Stimulated activated CD8-positive, alpha-beta memory T cell treated with anti-CD3 and anti-CD28 coated beads, Interleukin-12 subunit alpha, Interleukin-12 subunit beta, amount 100 ng/mL, for 4 hours (primary cell): ENCODE results near the gene ZNF827.

Source experiments
- DNase-seq: peaks from one replicate; pipeline ENCODE4 v3.0.0-alpha.2; 2020; ENCODE audit warnings: low read depth

The ZNF827 gene

GRCh38 chr4:145891958-145892357 is 46.7 kb downstream of the ZNF827 start:
- DNase-seq, result no peak

- DNase-seq, result no peak
Observed at GRCh38 chr4:145890689-145891088, 47.9 kb downstream of the ZNF827 start.

- no peak for DNase-seq
Observed at GRCh38 chr4:145888393-145888792, 50.2 kb downstream of the ZNF827 start.

- no peak for DNase-seq
Observed at GRCh38 chr4:145887241-145887991, 51.2 kb downstream of the ZNF827 start.

GRCh38 chr4:145886871-145887240 is 51.8 kb downstream of the ZNF827 start:
- DNase-seq, result no peak

GRCh38 chr4:145885666-145886065 is 53.0 kb downstream of the ZNF827 start:
- no peak for DNase-seq

- DNase-seq, result no peak
Observed at GRCh38 chr4:145884775-145885174, 53.8 kb downstream of the ZNF827 start.

- no peak for DNase-seq
Observed at GRCh38 chr4:145883101-145883694, 55.4 kb downstream of the ZNF827 start.

- DNase-seq, result no peak
Observed at GRCh38 chr4:145882604-145883003, 56.0 kb downstream of the ZNF827 start.

GRCh38 chr4:145881989-145882388 is 56.6 kb downstream of the ZNF827 start:
- DNase-seq, result no peak

- DNase-seq, result no peak
Observed at GRCh38 chr4:145881576-145881975, 57.0 kb downstream of the ZNF827 start.

GRCh38 chr4:145880355-145880960 is 58.2 kb downstream of the ZNF827 start:
- DNase-seq, result no peak

GRCh38 chr4:145879598-145879997 is 59.0 kb downstream of the ZNF827 start:
- DNase-seq, result no peak

- no peak for DNase-seq
Observed at GRCh38 chr4:145878501-145879435, 59.9 kb downstream of the ZNF827 start.

GRCh38 chr4:145876531-145877180 is 62.0 kb downstream of the ZNF827 start:
- DNase-seq, result no peak

- DNase-seq, result no peak
Observed at GRCh38 chr4:145873901-145874300, 64.7 kb downstream of the ZNF827 start.

- no peak for DNase-seq
Observed at GRCh38 chr4:145871209-145871608, 67.4 kb downstream of the ZNF827 start.

- no peak for DNase-seq
Observed at GRCh38 chr4:145870155-145871020, 68.2 kb downstream of the ZNF827 start.

- DNase-seq, result no peak
Observed at GRCh38 chr4:145868637-145869409, 69.8 kb downstream of the ZNF827 start.

- DNase-seq, result no peak
Observed at GRCh38 chr4:145867406-145867805, 71.2 kb downstream of the ZNF827 start.
